Epithelial cell of esophagus (primary cell): ENCODE measurements around the gene SCO1.
A peak's percentile ranks its signal among the peaks of the same experiment; 100 is the strongest.

Experiments
- DNase-seq: peaks from one replicate; pipeline ENCODE4 v3.0.0; 2010; ENCODE audit warnings: low read depth
- H3K4me3 ChIP-seq: 2 replicates; pipeline ENCODE4 v1.5.1; 2011; ENCODE audit warnings: mild to moderate bottlenecking, low read length, control low read depth
- CTCF ChIP-seq: IDR thresholded peaks from 2 replicates; pipeline ENCODE4 v1.5.1; 2011; ENCODE audit warnings: low read depth, mild to moderate bottlenecking, low read length, control low read depth, inconsistent platforms; ENCODE audit not compliant: insufficient read depth; ENCODE audit errors: missing control alignments

Gene SCO1

GRCh38 chr17:10640475-10640874 is 56.9 kb downstream of the SCO1 start:
- TF ChIP-seq CTCF, result no peak
- no peak for DNase-seq
- no peak overlapping the region for H3K4me3 ChIP-seq

- no peak for TF ChIP-seq CTCF
- no peak overlapping the region for H3K4me3 ChIP-seq
- no peak for DNase-seq
Observed at GRCh38 chr17:10638151-10638550, 59.2 kb downstream of the SCO1 start.

- H3K4me3 ChIP-seq, result no peak overlapping the region
- no peak for DNase-seq
- TF ChIP-seq CTCF, result no peak
Observed at GRCh38 chr17:10635290-10635689, 62.0 kb downstream of the SCO1 start.

GRCh38 chr17:10633738-10634379 is 63.5 kb downstream of the SCO1 start:
- no peak overlapping the region for H3K4me3 ChIP-seq
- TF ChIP-seq CTCF, result no peak
- DNase-seq, result no peak

- H3K4me3 ChIP-seq, result no peak overlapping the region
- TF ChIP-seq CTCF, result no peak
- no peak for DNase-seq
Observed at GRCh38 chr17:10631701-10632100, 65.6 kb downstream of the SCO1 start.

- DNase-seq, result peak; percentile 42
- no peak overlapping the region for H3K4me3 ChIP-seq
- TF ChIP-seq CTCF, result peak; percentile 85
Observed at GRCh38 chr17:10631048-10631700, 66.2 kb downstream of the SCO1 start.

- no peak for DNase-seq
- H3K4me3 ChIP-seq, result no peak overlapping the region
- no peak for TF ChIP-seq CTCF
Observed at GRCh38 chr17:10629706-10630105, 67.6 kb downstream of the SCO1 start.
